ENCODE results near the gene DHX9.

DNA sequence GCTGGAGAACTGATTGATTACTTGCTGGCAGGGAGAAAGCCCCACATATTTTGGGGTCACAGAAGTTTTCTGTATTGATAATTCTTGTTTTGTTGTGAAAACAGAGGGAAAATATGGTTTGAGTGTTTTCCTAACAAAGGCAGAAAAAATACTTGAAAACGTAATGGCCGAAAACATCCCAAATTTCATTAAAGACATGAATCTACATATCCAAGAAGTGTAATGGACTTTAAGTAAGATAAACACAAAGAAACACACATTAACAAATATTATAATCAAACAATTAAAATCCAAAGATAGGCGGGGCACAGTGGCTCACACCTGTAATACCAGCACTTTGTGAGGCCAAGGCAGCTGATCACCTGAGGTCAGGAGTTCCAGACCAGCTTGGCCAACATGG, 74.3 kb downstream of the DHX9 start:
- TF ChIP-seq POLR2A (IDR thresholded peaks at IDR 0.05; ENCODE audit: low read depth, low read length) (no peak), POU2F2 (IDR thresholded peaks at IDR 0.05; ENCODE audit: low read depth, low read length) (no peak), PAX5 (IDR thresholded peaks at IDR 0.05; ENCODE audit: insufficient read depth, low read length, severe bottlenecking) (no peak), POLR2AphosphoS5 (IDR thresholded peaks at IDR 0.05; ENCODE audit: low read depth, low read length) (no peak)
